HG03457 (cell line): Measurements from ENCODE around the gene MARCHF7.
"Not testable (repeated sequence)": the region's sequence is repeated elsewhere in the genome, so short reads cannot be mapped to it uniquely, and the experiment has no call there.

ENCODE experiments used
- ATAC-seq: cut with Tn5 transposase; IDR thresholded peaks from one replicate; pipeline ENCODE4 v1.9.1; 2021; ENCODE audit warnings: moderate number of reproducible peaks; ENCODE audit not compliant: unreplicated experiment

MARCHF7 gene, protein sequence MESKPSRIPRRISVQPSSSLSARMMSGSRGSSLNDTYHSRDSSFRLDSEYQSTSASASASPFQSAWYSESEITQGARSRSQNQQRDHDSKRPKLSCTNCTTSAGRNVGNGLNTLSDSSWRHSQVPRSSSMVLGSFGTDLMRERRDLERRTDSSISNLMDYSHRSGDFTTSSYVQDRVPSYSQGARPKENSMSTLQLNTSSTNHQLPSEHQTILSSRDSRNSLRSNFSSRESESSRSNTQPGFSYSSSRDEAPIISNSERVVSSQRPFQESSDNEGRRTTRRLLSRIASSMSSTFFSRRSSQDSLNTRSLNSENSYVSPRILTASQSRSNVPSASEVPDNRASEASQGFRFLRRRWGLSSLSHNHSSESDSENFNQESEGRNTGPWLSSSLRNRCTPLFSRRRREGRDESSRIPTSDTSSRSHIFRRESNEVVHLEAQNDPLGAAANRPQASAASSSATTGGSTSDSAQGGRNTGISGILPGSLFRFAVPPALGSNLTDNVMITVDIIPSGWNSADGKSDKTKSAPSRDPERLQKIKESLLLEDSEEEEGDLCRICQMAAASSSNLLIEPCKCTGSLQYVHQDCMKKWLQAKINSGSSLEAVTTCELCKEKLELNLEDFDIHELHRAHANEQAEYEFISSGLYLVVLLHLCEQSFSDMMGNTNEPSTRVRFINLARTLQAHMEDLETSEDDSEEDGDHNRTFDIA

DNA sequence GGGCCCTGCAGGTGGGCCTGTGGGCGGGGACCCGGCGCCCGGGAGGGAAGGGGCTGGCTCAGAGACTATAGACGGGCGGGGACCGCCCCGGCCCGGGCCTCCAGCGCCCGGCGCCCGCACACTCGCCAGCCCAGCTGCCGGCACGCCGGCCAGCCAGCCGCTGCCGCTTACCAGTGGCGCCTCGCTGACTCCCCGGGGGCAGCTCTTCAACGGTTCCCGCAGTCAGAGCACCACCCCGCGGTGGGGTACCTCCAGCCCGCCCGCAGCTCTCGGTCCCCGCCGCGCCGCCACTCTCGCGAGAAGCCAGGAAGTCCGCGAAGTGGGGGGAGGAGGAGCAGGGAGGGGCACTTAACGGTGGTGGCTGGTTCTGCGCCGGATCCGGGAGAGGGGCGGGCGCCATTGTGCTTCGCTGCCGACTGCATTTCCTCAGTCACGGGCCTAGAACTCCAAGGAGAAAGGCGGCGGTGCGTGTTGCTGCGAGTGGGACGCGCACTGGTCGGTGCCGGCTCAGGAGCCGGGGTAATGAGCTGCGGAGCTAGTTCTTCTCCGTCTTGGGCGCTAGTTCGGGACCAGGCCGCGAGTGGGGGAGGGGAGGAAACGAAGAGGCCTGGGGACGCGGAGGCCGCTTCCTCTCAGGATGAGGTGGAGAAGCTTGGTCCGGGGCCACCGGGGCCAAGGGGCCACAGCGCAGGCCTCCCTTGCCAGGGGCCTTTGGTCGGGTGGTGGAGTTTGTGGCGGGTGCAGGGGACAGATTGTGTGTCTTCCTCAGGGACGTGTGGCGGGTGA, at the start of gene MARCHF7:
TSS of gene MARCHF7 (plus strand) at position 364 of the 786 bp plus-strand sequence. CDS start 16,517 bp downstream, outside the sequence.
- peak; percentile 88 for ATAC-seq

- not testable (repeated sequence) for ATAC-seq
Measured at GRCh38 chr2:159667423-159667822, 44.9 kb upstream of the MARCHF7 start.

- ATAC-seq = no peak
Measured at GRCh38 chr2:159671047-159671446, 41.3 kb upstream of the MARCHF7 start.

GRCh38 chr2:159677654-159678053, 34.7 kb upstream of the MARCHF7 start:
- no peak for ATAC-seq

- no peak for ATAC-seq
Measured at GRCh38 chr2:159680692-159681091, 31.6 kb upstream of the MARCHF7 start.

DNA sequence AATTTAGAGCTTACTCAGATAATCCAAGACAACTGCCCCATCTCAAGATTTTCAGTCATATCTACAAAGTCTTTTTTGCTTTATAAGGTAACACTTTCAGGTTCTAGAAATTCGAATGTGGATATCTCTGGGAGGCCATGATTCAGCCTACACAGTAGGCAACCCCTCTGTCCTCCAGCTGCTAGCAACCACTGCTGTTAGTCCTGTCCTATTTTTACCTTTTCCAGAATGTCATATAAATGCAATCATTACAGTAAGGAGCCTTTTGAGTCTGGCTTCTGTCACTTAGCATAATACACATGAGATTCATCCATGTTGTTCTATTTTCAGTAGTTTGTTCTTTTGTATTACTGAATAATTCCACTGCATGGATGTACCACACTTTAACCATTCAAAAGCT, 28.5 kb upstream of the MARCHF7 start:
- ATAC-seq = no peak

DNA sequence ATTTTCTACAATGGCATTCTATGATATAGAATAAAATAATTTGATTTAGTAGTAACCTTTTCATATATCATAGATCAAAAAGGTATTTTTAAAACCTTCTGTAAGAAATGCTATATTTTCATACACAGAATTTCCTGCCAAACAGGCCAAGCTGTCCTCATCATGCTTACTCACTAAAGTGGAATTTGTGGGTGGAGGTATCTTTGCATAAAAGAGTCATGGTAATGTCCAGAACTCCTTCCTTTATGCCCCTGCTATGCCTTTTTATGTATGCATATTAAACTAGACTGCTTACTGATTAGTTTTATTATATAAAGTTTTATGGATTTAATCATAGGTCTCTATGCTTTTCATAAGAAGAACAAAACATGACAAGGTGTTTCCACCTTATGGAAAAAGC, 27.5 kb upstream of the MARCHF7 start:
- ATAC-seq = no peak

GRCh38 chr2:159694500-159695040, 17.7 kb upstream of the MARCHF7 start:
- no peak for ATAC-seq

DNA sequence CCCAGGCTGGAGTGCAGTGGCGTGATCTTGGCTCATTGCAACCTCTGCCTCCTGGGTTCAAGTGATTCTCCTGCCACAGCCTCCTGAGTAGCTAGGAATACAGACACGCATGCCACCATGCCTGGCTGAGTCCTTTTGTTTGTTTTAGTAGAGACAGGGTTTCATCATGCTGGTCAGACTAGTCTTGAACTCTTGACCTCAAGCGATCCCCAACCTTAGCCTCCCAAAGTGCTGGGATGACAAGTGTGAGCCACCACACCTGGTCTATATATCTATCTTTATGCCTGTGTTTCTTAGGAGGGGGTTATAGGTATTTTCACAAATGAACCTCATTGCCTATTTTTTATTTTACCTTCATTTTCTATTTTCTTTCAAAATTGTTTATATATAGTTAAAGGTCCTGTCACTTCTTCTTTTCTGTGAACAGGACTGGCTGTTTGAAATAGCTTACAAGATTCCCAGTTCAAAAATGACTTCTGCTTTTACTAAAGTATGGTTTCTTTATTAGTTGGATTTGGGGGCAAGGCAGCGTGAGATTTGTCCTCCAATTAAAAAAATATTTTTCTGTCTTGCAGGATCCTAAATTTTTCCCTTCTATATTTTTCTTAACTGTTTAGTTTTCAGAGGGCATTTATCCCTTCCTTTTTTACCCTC, 16.4 kb upstream of the MARCHF7 start:
- no peak for ATAC-seq

DNA sequence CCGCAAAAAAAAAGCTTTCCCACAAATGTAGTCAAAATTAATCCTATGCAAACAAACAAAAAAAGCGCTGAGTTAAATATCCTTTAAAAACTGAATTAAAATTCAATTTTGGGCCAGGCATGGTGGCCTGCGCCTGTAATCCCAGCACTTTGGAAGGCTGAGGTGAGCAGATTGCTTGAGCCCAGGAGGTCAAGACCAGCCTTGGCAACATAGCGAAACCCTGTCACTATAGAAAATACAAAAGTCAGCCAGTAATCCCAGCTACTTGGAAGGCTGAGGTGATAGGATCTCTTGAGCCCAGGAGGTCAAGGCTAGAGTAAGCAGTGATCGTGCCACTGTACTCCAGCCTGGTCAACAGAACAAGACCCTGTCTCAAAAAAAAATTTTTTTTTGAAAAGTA, 8.8 kb upstream of the MARCHF7 start:
- no peak for ATAC-seq

GRCh38 chr2:159706385-159706980, 5.8 kb upstream of the MARCHF7 start:
- ATAC-seq = no peak

DNA sequence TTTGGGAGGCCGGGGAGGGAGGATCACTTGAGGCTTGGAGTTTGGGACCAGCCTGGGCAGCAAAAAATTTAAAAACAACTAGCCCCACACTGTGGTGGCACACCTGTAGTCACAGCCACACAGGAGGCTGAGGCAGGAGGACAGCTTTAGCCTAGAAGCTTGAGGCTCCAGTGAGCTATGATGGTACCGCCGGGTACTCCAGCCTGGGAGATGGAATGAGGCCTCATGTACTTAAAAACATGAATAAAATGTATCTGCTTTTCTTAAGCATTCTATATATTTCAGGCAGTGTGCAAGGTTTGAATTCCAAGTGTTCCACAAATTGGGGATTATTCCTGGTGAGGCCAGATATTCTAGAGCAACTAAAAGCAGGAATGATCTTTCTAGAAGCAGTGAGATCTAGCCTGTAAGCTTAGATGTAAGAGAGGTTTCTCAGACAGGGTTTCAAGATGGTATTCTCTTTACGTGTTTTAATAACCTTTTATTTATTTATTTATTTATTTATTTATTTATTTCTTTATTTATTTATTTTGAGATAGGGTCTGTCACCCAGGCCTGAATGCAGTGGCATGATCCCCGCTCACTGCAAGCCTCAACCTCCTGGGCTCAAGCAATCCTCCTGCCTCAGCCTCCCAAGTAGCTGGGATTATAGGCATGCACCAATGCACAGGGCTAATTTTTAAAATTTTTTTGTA, 4.1 kb upstream of the MARCHF7 start:
- ATAC-seq = no peak

GRCh38 chr2:159710601-159711180, 1.6 kb upstream of the MARCHF7 start:
- ATAC-seq = no peak

GRCh38 chr2:159711562-159712142, 654 bp upstream of the MARCHF7 start:
- ATAC-seq = no peak

GRCh38 chr2:159712929-159713420, 669 bp downstream of the MARCHF7 start:
- no peak for ATAC-seq

GRCh38 chr2:159713631-159714246, 1.4 kb downstream of the MARCHF7 start:
- no peak for ATAC-seq

GRCh38 chr2:159714247-159714930, 2.1 kb downstream of the MARCHF7 start:
- no peak for ATAC-seq

DNA sequence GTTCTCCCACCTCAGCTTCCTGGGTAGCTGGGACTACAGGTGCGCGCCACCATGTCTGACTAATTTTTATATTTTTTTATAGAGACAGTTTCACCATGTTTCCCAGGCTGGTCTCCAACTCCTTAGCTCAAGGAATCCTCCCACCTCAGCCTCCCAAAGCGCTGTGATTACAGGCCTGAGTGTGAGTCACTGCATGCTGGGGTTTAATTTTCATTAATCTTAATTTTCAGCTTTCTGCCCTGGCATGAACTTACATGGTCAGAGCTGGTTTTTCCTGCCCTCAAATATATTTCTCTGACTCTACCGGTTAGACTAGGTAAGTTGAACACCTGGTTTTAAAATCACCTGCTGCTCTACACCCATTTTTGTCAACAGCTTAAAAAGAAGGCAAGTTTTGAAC, 3.1 kb downstream of the MARCHF7 start:
- ATAC-seq = no peak
